ENCODE results near the gene RPL7L1.
"Not testable (repeated sequence)": the region's sequence is repeated elsewhere in the genome, so short reads cannot be mapped to it uniquely, and the experiment has no call there.

The RPL7L1 gene

DNA sequence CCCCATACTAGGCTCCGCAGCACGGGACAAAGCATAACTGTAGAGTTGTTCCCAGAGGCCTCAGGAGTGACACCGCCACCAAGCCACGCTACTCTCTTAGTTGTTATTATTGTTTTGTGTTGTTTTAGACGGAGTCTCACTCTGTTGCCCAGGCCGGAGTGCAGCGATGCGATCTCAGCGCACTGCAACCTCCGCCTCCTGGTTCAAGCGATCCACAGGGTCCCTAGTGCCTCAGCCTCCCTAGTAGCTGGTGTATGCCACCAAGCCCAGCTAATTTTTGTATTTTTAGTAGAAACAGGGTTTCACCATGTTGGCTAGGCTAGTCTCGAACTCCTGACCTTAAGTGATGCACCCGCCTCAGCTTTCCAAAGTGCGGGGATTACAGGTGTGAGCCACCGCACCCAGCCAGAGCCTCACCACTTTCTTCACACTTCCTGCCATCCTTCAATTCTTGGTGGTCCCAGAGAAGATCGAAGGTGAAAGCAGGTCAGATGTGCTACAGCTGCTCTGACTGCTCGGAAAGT, 11.8 kb downstream of the RPL7L1 start:
- peak overlapping the region; percentile 59 for H3K4me3 ChIP-seq (ENCODE audit: low read depth, low read length)
- TF ChIP-seq, protein P1, sequence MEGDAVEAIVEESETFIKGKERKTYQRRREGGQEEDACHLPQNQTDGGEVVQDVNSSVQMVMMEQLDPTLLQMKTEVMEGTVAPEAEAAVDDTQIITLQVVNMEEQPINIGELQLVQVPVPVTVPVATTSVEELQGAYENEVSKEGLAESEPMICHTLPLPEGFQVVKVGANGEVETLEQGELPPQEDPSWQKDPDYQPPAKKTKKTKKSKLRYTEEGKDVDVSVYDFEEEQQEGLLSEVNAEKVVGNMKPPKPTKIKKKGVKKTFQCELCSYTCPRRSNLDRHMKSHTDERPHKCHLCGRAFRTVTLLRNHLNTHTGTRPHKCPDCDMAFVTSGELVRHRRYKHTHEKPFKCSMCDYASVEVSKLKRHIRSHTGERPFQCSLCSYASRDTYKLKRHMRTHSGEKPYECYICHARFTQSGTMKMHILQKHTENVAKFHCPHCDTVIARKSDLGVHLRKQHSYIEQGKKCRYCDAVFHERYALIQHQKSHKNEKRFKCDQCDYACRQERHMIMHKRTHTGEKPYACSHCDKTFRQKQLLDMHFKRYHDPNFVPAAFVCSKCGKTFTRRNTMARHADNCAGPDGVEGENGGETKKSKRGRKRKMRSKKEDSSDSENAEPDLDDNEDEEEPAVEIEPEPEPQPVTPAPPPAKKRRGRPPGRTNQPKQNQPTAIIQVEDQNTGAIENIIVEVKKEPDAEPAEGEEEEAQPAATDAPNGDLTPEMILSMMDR (IDR thresholded peaks at IDR 0.05; ENCODE audit: borderline replicate concordance, insufficient read depth, low read depth, low read length) = no peak

DNA sequence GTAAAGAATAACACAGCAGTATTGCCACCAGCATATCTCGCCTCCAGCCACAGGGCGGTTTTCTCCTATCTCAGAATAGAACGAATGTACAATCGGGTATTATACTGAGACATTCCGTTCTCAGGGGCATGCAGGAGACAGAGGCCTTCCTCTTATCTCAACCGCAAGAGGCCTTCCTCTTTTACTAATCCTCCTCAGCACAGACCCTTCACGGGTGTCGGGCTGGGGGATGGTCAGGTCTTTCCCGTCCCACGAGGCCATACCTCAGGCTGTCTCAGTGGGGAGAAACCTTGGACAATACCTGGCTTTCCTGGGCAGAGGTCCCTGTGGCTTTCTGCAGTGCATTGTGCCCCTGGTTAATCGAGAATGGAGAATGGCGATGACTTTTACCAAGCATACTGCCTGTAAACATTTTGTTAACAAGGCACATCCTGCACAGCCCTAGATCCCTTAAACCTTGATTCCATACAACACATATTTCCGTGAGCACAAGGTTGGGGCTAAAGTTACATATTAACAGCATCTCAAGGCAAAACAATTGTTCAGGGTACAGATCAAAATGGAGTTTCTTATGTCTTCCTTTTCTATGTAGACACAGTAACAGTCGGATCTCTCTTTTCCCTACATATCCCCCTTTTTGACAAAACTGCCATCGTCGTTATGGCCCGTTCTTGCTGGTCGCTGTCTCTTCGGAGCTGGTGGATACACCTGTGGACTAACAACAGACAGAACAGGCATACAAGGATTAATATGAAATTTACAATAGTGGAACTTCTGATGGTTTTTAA, 14.8 kb downstream of the RPL7L1 start:
- not testable (repeated sequence) for H3K4me3 ChIP-seq (ENCODE audit: low read depth, low read length)

DNA sequence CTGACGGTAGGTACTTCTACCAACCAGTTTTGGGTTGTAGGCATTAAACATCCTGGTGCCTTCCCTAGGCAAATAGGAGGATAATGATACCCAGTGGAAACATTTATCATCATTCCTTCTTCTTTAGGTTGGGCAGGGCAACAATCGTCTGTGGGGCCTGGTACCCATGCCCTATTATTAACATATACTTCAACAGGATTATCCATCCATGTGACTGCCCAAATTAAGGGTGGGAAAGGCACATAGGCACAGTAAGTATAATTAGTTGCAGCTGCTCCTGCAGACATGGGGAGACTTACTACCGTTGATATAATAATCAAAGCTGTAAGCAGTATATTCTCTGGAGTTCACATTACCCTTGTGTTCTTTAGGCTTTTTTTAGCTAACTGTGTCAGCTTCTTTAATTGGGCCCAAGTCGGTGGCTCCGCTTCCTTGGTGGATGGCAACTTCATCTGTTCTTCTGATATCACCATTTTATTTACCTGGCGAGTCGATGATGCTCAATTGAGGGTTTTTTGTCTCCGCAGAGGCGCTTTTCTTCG, 16.8 kb downstream of the RPL7L1 start:
- TF ChIP-seq, protein P1 (IDR thresholded peaks at IDR 0.05; ENCODE audit: borderline replicate concordance, insufficient read depth, low read depth, low read length) = no peak
- H3K4me3 ChIP-seq (ENCODE audit: low read depth, low read length) = no peak overlapping the region

DNA sequence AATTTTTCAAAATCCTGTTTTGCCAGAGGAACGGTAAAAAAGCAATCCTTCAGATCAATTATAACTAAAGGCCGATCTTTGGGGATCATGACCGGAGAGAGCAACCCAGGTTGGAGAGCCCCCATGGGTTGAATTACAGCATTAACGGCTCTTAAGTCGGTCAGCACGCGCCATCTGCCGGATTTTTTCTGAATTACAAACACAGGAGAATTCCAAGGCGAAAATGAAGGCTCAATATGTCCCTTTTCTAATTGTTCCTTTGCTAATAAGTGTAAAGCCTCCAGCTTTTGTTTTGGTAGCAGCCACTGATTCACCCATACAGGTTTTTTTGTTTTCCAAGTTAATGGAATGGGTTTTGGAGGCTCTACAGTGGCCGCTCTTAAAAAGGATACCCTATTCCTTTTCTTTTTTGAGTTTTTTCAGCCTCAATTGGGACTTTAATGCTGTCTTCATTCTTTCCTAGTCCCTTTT, 19.5 kb downstream of the RPL7L1 start:
- no peak overlapping the region for H3K4me3 ChIP-seq (ENCODE audit: low read depth, low read length)

DNA sequence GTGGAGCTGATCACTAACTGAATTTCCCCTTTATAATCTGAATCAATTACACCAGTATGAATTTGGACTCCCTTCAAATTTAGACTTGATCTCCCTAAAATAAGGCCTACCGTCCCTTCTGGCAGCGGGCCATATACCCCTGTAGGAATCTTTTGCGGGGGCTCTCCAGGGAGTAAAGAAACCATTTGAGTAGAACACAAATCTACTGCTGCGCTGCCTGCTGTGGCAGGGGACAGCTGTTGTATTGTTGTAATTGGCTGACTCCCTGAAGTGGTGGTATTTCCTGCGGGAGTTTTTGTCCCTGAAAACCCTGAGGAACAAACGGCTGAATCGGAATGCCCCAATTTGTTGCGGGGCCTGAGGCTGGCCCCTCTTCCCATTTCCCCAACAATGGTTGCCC, 20.5 kb downstream of the RPL7L1 start:
- H3K4me3 ChIP-seq (ENCODE audit: low read depth, low read length) = no peak overlapping the region
- TF ChIP-seq, protein P1 (IDR thresholded peaks at IDR 0.05; ENCODE audit: borderline replicate concordance, insufficient read depth, low read depth, low read length) = no peak

More for the DNA sequence above, 19.5 kb downstream of the RPL7L1 start:
- TF ChIP-seq, protein P1 (IDR thresholded peaks at IDR 0.05; ENCODE audit: borderline replicate concordance, insufficient read depth, low read depth, low read length) = peak; percentile 46; the same call in 1 of the 2 replicates

DNA sequence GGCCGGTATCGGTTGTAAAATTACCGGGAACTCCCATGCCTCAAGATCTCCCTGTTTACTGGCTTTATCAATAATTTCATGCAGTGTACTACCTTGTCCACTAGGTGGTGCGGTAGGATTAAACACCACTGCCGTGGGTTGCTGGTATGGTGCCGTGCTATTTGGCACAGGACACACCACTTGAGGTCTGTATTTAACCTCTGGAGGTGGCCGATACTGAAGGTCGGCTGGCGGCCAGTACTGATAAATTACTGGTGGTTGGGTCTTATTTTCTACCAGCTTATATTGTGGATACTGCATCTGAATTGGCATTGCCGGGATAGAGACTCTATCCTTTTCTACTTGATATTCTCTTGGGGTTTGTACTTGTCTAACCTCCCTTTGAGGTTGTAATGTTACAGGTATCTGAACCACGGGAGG, 22.1 kb downstream of the RPL7L1 start:
- no peak overlapping the region for H3K4me3 ChIP-seq (ENCODE audit: low read depth, low read length)
- TF ChIP-seq, protein P1 (IDR thresholded peaks at IDR 0.05; ENCODE audit: borderline replicate concordance, insufficient read depth, low read depth, low read length) = peak; percentile 76

DNA sequence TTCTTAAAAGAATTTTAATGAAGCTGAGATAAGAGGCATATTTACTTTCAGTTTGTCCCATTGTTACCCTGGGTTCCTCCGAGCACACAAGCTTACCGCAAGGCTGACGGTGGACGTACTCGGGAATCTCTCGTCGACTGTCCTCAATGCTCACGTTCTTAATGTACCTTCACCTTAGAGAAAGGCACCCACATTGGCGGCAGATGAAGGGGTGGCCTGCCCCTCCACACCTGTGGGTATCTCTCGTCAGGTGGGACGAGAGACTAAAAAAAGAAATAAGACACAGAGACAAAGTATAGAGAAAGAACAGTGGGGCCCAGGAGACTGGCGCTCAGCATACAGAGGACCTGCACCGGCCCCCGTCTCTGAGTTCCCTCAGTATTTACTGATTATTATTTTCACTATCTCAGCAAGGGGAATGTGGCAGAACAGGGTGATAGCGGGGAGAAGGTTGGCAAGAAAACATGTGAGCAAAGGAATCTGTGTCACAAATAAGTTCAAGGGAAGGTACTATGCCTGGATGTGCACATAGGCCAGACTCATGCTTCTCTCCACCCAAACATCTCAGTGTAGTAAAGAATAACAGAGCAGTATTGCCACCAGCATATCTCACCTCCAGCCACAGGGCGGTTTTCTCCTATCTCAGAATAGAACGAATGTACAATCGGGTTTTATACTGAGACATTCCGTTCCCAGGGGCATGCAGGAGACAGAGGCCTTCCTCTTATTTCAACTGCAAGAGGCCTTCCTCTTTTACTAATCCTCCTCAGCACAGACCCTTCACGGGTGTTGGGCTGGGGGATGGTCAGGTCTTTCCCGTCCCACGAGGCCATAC, 23.2 kb downstream of the RPL7L1 start:
- not testable (repeated sequence) for H3K4me3 ChIP-seq (ENCODE audit: low read depth, low read length)
